ENCODE measurements around the gene SYTL3. TPM values are rescaled to one million over a fixed set of nuclear protein-coding genes. Genes with fewer than 3 reads are reported as not detected.

SYTL3 gene
- total and polyA plus RNA-seq, 2 of the 8 experiments (the other 6 are each of a cell fraction or from before 2014, with no cell fraction given) = 0.27 to 0.99 TPM

DNA sequence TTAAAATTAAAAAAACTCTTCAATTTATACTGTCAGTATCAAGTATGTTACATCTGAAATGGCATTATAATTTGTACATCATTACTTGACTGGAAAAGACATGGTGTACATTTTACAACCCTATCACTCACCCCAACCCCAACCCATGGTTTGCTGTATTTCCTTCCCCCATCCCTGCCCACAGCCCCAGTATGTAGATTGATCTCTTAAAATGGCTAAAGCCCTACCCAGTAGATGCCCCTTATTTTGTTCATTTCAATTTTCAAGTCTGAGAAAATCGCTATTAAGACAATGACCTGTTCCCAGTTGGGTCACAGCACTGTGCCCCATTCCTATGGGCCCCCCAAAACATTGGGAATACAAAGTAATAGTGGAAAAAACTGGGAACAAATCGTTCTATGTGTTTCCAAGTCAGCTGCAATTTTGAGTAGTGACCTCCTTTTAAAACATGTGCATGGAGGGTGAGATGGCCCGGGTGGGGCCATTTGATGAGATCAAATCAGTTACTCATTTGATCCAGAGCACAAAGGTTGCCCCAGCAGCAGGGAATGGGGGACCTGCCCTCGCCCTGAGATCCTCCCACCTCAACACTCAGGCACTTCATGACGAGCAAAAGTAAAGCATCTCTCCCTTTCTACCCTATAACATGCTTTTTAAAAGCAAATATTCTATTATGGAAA, 156.0 kb downstream of the SYTL3 start (continued):
- TF ChIP-seq EGR1 (IDR thresholded peaks at IDR 0.05; ENCODE audit: borderline replicate concordance, low read depth, low read length) = no peak
